NCI-H1694 (cell line): ENCODE data around the gene CRCP.
"Not testable (repeated sequence)": the region's sequence is repeated elsewhere in the genome, so short reads cannot be mapped to it uniquely, and the experiment has no call there.

Experiments used
- DNase-seq: peaks from one replicate; lab custom pipeline; 2025; lab: John Stamatoyannopoulos, UW

CRCP gene

GRCh38 chr7:66114743-66115649 is at the start of gene CRCP:
TSS of gene CRCP (plus strand) at chr7:66114847. CDS start at chr7:66114963, 116 bp downstream.
- peak; percentile 41 for DNase-seq

- DNase-seq = no peak
Measured at GRCh38 chr7:66069732-66070131, 44.9 kb upstream of the CRCP start.

- no peak for DNase-seq
Measured at GRCh38 chr7:66070222-66070621, 44.4 kb upstream of the CRCP start.

- not testable (repeated sequence) for DNase-seq
Measured at GRCh38 chr7:66072208-66072607, 42.4 kb upstream of the CRCP start.

GRCh38 chr7:66075590-66076461 is 38.8 kb upstream of the CRCP start, which contains the start of gene ASL:
TSS of gene ASL (plus strand) at chr7:66075819. CDS start at chr7:66076082, 263 bp downstream.
- DNase-seq = peak; percentile 60

- no peak for DNase-seq
Measured at GRCh38 chr7:66076462-66077329, 38.0 kb upstream of the CRCP start.

- no peak for DNase-seq
Measured at GRCh38 chr7:66078067-66078466, 36.6 kb upstream of the CRCP start.

GRCh38 chr7:66082083-66082482 is 32.6 kb upstream of the CRCP start:
- no peak for DNase-seq

GRCh38 chr7:66082886-66083415 is 31.7 kb upstream of the CRCP start:
- DNase-seq = no peak

- no peak for DNase-seq
Measured at GRCh38 chr7:66083677-66084076, 31.0 kb upstream of the CRCP start.

GRCh38 chr7:66088861-66089838 is 25.5 kb upstream of the CRCP start:
- DNase-seq = no peak

- DNase-seq = no peak
Measured at GRCh38 chr7:66092654-66093053, 22.0 kb upstream of the CRCP start.

- DNase-seq = no peak
Measured at GRCh38 chr7:66095010-66095409, 19.6 kb upstream of the CRCP start.

- no peak for DNase-seq
Measured at GRCh38 chr7:66099232-66099550, 15.5 kb upstream of the CRCP start.

GRCh38 chr7:66099551-66100407 is 14.9 kb upstream of the CRCP start:
- no peak for DNase-seq

- DNase-seq = no peak
Measured at GRCh38 chr7:66100408-66101050, 14.1 kb upstream of the CRCP start.

GRCh38 chr7:66102168-66102567 is 12.5 kb upstream of the CRCP start:
- not testable (repeated sequence) for DNase-seq

GRCh38 chr7:66103994-66104393 is 10.7 kb upstream of the CRCP start:
- DNase-seq = not testable (repeated sequence)

- DNase-seq = no peak
Measured at GRCh38 chr7:66105263-66105748, 9.3 kb upstream of the CRCP start.
